AG20443 (cell line): ENCODE data around the gene CES2.
"Not testable (repeated sequence)": the region's sequence is repeated elsewhere in the genome, so short reads cannot be mapped to it uniquely, and the experiment has no call there.

Experiments
- DNase-seq: peaks from one replicate; pipeline ENCODE4 v3.0.0; 2012; ENCODE audit warnings: low spot score, mixed read lengths

The CES2 gene

DNA sequence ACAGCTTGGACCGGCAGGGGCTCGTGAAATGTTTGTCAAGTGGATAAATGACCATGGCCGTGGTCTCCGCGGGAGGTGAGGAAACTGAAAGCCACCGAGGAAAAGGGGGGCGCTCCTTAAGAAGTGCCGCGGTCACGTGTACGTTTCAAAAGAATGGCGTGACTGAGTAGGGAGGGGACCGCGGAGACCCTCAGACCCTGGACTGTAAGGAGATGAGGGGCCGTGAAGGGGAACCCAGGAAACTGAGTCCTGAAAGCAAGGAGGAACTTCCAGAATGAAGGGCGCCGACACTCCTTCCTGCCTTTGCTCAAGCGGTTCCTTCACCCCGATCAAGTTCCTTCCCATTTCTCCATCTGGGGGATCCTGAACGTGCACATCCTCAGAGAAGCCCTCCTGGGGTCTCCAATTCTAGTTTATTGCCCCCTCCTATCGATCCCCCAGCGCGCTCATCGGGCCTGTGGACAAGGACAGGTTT is 440 bp upstream of the CES2 start:
- DNase-seq, result not testable (repeated sequence)

DNA sequence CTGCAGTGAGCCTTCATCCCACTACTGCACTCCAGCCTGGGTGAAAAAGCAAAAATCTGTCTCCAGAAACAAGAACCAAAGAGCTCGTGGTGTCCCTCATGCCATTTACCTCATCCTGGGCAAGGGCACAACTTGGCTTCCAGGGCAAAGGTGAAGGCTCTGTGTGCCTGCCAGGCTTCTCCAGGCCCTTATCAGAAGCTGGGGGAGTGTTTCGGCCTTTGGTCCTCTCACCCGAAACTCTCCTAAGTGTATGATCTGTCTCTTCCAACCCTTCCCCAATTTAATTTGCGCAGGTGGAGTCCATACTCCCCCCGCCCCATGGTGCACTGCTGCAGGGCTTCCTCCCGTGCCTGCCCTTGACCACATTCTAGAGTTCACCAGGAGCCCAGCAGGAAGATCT is 1.1 kb downstream of the CES2 start:
- DNase-seq, result no peak

DNA sequence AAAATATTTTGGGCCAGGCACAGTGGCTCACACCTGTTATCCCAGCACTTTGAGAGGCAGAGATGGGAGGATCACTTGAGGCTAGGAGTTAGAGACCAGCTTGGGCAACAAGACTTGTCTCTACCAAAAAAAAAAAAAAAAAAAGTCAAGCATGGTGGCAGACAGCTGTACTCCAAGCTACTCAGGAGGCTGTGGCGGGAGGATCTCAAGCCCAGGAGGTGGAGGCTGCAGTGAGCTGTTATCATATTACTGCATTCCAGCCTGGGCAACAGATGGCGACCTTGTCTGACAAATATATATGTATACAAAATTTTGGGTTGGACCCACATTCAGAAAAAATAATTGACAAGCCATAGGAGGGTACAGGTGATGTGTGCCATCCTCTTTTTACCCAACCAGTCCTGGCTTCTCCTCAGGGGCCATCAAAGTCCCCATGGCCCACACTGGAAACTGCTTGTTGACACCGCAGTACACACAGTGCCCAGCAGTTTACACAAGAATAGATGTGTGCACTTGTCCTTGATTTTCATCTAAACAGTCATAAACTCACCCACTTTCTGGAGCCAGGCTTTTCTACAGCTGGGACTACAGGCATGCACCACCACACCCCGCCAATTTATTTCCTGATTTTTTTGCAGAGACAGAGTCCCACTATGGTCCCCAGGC is 1.7 kb downstream of the CES2 start:
- no peak for DNase-seq

DNA sequence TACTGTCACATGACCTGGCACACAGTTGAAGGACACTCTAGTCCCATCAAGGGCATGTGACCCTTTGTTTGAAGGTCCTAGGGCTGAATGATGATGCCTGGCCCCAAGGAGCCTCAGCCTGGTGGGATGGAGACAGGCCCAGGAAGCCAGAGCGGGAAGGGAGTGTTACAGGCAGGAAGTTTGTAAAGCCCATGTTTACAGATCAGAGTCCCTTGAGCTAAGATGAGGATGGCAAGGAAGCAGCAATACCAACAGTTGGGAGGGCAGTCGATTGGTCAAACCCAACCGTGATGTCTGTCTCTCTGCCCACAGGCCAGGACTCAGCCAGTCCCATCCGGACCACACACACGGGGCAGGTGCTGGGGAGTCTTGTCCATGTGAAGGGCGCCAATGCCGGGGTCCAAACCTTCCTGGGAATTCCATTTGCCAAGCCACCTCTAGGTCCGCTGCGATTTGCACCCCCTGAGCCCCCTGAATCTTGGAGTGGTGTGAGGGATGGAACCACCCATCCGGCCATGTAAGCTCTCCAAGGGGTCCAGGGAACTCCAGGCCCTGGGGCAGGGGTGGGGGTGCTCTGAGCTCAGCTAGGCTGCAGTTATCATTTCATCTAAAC is 2.5 kb downstream of the CES2 start:
- DNase-seq, result no peak

DNA sequence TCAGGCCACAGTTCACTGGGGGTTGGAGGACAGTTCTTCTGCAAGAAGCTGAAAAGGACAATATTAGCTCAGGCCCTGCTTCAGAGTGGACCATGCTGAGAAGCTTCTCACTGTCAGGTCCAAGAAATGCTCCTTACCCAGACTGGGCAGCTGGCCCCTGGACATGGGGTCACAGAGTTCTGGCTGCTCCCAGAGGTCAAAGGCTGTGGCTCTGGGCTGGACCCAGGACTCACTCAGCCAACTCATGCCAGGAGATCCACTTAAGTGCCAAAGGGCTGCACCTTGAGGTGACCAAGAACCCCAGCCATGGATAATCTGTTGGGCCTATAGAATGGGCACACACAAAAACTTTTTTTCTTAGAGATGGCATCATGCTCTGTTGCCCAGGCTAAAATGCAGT is 4.0 kb downstream of the CES2 start:
- DNase-seq, result no peak

DNA sequence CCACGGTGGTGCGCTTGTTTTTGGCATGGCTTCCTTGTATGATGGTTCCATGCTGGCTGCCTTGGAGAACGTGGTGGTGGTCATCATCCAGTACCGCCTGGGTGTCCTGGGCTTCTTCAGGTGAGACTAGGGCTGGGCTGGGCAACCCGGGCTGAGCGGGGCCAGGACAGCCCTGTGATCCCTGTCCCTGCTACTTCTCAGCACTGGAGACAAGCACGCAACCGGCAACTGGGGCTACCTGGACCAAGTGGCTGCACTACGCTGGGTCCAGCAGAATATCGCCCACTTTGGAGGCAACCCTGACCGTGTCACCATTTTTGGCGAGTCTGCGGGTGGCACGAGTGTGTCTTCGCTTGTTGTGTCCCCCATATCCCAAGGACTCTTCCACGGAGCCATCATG is 4.9 kb downstream of the CES2 start:
- no peak for DNase-seq

DNA sequence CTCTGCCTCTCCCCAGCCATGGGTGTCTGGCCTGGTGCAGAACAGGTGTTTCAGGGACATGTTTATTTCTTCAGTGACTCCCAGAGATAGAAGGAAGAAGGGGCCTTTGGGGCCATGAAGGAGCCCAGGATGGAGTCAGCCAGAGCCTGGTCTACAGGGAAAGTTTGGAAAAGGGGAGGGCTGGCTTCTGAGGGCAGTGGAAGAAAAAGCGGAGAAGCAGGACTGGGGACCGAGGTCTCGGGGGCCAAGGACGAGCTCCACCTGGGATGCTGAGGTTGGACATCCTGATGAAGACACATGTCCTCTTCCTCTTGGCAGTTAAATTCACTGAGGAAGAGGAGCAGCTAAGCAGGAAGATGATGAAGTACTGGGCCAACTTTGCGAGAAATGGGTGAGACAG is 7.7 kb downstream of the CES2 start:
- DNase-seq, result no peak

DNA sequence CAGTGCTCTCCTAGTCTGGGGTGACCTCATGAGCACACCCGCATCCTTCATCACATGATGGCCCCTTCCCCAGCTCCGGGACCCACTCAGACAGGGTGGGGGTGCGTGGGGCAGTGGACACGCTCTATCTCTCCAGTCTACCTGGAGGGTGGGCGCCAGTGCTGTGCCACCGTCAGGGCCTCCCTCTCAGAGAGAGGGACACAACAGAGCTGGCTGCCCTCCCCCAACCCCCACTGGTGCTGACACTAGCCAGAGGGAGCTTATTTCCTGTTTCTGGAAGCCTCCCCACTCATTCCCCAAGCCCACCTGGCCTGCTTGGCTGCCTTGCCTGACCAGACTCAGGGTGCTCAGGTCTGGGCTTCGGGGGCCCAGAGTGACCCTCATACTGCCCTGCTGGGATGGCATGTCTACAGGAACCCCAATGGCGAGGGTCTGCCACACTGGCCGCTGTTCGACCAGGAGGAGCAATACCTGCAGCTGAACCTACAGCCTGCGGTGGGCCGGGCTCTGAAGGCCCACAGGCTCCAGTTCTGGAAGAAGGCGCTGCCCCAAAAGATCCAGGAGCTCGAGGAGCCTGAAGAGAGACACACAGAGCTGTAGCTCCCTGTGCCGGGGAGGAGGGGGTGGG is 8.2 kb downstream of the CES2 start:
- DNase-seq, result no peak

DNA sequence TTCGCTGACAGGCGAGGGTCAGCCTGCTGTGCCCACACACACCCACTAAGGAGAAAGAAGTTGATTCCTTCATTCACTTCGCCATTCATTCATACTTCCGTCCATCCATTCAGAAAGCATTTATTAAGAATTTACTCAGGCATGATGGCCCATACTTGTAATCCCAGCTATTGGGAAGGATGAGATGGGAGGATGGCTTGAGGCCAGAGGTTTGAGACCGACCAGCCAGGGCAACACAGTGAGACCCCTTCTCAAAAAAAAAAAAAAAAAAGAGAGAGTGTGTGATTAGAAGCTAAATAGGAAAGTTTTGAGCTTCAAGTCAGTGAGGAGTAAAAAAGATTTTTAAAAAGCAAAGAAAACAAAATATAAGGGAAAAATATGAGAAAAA is 8.7 kb downstream of the CES2 start:
- no peak for DNase-seq

DNA sequence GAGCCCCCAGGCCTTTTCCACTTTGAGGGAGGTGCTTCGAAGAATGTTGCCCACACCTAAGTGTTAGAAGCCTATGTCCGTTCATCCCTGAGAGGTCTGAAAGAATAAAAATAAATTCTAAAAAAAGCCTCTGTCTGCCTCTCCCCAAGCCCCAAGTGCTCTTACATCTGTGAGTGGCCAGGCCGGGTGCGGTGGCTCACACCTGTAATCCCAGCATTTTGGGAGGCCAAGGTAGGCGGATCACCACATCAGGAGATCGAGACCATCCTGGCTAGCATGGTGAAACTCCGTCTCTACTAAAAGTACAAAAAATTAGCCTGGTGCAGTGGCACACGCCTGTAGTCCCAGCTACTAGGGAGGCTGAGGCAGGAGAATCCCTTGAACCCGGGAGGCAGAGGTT is 9.7 kb downstream of the CES2 start:
- not testable (repeated sequence) for DNase-seq

DNA sequence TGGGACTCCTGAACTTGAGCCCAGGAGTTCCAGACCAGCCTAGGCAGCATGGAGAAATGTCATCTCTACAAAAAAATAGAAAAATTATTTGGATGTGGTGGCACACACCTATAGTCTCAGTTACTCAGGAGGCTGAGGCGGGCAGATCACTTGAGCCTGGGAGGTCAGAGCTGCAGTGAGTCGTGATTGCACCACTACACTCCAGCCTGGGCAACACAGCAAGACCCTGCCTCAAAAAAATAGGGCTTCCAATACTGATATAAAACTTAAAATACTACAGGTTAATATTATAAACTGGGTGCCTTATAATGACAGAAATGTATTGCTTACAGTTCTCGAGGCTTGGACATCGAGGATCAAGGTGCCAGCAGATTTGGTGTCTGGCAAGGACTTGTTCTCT is 10.6 kb downstream of the CES2 start:
- no peak for DNase-seq

DNA sequence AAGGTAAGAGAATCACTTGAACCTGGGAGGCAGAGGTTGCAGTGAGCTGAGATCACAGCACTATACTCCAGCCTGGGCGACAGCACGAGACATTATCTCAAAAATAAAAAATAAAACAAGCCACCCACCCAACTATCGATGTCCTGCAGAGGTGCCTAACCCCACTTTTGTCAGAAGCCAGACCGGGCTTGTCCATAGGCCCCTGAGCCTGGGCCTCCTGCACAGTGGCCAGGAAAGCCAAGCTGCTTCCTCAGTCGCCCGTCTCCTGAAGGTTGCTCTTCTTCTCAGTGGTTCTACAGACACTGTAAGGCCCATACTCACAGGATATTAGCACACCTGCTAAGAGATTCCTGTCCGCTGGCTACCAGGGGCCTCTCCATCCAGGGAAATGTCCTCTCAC is 11.2 kb downstream of the CES2 start:
- no peak for DNase-seq

DNA sequence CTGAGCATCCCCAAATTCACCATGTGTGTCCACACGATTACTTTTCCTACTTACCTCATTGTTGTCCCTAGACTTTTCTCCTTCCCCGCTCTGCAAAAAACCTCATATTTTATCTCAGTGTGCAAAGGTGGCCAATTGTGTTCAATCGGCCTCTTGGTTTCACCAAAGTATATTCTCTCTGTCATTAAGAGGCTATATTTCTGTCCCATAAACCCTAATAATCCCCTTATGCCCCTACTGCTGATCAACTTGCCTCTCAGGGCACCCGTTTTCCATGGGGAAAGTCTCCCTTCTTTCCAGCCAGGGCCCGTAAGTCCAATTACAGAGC is 11.6 kb downstream of the CES2 start:
- no peak for DNase-seq

DNA sequence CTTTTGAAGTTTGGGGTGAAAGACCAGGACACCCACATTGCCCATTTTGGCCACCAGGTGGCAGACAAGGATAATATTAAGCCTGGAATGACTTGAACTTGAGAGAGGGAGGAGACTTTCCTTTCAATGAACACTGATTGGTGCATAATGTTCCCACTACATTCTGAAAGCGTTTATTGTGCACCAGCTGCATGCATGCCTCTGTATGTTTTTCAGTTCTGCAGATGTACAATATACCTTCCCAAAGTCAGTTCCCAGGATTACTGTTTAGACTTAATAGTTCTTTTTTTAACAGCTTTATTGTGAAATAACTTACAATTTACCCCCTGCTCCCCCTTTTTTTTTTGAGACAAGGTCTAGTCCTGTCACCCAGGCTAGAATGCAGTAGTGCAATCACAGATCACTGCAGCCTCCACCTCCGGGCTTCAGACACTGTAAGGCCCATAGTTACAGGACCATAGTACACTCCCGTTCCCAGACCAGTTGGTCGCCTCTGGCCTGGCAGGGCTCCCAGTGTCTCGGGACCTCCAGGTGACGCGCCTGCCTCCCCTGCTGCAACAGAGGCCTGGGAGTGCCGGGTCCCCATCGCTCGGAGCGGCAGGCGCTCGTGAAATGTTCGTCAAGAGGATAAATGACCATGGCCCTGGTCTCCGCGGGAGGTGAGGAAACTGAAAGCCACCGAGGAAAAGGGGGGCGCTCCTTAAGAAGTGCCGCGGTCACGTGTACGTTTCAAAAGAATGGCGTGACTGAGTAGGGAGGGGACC is 12.2 kb downstream of the CES2 start:
- DNase-seq, result peak; percentile 88

DNA sequence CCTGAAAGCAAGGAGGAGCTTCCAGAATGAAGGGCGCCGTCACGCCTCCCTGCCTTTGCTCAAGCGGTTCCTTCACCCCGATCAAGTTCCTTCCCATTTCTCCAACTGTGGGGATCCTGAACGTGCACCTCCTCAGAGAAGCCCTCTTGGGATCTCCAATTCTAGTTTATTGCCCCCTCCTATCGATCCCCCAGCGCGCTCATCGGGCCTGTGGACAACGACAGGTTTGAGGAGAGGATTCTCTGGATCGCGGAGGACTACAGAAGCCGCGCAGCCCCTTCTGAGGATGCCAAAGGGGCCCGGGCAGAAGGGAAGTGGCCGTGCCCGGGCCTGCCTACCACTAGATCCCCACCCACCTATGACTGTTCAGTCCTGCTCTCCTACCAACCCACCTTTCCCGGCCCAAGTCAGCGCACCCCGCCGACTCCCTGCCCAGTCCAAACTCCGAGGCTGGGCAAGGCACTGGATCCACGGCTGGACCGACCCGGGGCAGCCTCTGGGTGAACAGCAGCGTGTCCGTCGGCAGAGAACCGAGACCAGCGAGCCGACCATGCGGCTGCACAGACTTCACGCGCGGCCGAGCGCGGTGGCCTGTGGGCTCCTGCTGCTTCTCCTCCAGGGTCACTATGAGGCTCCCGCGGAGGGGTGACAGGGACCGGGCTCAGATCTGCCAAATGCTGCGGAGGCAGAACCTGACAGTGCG is 13.0 kb downstream of the CES2 start:
- peak; percentile 54 for DNase-seq

DNA sequence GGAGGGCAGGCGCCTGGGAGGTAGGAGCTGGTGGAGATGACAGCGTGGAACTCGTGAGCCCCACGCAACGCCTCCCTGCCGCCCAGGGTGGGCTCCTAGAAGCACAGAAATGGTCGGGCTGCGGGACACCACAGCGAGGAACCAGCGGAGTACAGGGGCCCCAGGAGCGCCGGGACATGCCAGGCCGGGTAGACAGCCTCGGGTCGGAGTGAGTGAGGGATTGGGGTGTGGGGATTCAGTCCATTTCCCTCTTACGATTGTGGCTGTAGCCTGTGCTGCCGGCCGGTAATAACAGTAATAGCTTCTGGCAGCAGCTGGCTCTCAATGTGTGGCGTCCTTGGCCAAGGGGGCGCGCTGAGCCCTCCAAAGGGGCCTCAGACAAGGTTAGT is 13.5 kb downstream of the CES2 start:
- DNase-seq, result peak; percentile 4

DNA sequence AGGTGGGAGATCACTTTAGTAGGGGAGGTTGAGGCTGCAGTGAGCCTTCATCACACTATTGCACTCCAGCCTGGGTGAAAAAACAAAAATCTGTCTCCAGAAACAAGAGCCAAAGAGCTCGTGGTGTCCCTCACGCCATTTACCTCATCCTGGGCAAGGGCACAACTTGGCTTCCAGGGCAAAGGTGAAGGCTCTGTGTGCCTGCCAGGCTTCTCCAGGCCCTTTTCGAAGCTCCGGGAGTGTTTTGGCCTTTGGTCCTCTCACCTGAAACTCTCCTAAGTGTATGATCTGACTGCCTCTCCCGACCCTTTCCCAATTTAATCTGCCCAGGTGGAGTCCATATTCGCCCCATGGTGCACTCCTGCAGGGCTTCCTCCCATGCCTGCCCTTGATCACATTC is 14.2 kb downstream of the CES2 start:
- DNase-seq, result peak; percentile 3

DNA sequence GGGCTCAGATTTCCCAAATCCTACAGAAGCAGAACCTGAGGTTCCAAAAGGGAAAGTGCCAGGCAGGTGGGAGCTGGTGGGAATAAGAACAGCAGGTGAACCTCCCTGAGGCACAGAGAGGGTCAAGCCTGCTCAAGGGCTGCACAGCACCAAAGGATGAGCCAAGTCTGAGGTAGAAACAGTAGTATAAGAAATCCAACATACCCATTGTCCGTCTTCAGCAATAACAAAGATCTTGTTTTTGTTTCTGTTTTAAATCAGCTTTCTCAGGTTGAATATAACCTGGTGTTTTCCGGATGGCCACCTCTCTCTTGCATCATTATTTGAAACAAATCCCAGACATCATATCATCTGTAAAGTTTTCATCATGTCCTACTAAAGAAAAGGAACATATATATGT is 15.1 kb downstream of the CES2 start:
- DNase-seq, result no peak

DNA sequence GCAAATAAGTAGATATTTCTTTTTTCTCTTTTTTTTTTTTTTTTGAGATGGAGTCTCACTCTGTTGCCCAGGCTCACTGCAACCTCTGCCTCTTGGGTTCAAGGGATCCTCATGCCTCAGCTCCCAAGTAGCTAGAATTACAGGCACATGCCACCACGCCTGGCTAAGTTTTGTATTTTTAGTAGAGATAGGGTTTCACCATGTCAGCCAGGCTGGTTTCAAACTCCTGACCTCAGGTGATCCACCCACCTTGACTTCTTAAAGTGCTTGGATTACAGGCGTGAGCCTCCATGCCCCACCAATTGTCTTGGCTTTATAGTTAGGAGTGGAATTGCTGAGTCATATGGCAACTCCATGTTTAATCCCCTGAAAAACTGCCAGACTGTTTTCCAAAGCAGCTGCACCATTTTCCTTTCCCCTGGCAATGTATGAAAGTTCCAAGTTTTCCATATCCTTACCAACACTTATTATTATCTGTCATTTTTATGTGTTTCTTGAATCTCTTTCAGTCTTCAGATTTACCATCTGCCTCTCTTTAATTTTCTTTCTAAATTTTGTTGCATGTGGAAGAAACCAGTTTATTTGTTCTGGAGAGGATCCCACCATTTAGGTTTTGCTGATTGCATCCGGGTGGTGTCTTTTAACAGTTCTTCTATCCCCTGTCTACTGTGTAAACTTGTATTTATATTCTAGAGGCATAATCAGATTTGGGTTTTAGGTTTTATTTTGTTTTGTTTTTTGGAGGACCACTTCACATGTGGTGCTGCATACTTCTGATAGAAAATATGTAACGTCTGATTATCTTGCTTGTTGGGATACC is 15.9 kb downstream of the CES2 start:
- no peak for DNase-seq

DNA sequence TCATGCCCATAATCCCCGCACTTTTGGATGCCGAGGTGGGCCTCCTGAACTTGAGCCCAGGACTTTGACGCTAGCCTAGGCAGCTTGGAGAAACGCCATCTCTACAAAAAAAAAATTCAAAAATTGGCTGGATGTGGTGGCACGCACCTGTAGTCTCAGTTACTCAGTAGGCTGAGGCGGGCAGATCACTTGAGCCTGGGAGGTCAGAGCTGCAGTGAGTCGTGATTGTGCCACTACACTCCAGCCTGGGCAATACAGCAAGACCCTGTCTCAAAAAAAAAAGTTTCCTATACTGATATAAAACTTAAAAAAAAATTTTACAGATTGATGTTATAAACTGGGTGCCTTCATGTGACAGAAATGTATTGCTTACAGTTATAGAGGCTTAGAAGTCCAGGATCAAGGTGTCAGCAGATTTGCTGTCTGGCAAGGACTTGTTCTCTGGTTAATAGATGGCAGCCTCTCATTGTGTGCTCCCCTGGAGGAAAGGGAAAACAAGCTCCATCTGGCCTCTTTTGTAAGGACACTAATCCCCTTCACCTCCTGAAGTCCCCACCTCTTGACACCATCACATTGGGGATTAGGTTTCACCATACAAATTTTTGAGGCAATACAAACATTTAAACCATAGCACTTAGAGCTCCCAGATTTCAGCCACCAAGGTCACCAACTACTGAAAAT is 17.3 kb downstream of the CES2 start:
- no peak for DNase-seq
